Hematopoietic multipotent progenitor cell treated with erythropoietin and hydrocortisone succinate and interleukin-3 and kit ligand, for 6 days (in vitro differentiated cells): ENCODE results near the gene FTO.
A peak's percentile ranks its signal among the peaks of the same experiment; 100 is the strongest.

Source experiments
- DNase-seq: peaks from one replicate; pipeline ENCODE4 v3.0.0-alpha.2; 2015

Gene FTO

DNA sequence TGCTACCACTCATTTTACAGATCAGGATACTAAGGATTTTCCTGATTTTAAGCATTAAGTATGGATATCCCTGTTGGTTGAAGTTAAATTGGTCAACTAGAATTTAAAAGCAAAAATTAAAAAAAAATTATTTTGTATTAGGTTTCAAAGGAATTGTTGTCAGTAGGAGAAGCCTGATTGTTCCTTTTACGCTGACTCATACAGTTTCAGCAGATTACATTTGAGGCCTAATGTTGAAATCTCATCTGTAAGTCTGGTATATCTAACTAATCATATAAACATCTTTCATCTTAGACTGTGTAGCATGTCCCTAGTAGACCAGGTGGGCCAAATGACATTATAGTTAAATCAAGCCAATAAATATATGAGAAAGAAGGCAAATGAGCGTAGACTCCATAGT lies 83.5 kb downstream of the FTO start:
- DNase-seq: no peak

DNA sequence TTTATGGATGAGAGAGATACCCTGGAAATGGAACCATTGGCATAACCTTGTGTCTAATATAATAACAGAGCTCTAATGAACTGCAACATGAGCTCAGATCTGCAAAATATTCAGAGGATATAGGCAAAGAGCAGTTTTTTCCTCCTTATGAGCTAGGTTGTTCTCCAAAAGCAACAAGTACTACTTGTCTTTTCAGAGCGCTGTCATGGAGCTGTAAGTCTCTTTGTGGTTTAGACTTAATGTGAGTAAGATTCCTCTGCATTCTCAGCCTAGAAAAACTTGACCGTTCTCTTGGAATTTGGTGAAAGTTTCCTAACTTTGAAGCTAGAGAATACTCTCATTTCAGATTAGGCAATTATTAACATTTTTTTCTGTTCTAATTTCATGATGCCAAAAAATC lies 85.2 kb downstream of the FTO start:
- no peak for DNase-seq

DNA sequence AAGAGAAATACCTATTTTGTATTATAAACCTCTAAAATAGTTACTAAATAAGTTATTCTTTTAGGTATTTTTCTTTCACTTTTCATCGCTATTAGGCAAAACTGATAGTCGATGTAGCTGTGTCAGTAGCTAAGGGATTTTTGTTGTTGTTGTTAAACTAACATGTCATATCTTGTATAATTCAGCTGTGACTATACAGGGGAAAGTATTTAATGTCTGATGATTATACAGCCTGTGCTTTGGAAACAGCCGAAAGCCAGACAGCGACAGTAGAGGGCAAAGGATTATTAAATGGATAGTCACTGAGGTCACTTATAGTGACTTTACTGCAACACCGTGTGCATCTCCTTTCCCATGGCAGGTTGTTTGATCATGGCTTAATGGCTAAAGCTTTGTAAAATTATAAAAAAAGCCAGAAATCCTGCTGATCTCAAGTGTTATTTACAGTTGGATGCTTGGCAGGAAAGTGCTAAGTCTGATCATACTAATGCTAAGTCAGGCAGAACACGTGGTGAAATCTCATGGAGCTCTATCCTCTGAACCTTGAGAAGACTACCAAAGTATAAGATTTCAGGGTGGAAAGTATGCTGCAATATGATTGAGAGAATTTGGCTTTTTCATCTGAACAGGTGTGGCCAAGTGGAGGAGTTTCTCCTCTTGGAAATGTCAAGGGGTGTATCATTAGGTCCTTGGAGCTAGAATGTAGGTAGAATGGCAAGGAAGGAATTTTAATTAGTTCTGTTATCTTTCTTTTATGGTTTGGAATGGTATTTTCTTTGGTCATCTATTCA lies 88.4 kb downstream of the FTO start:
- DNase-seq: no peak

DNA sequence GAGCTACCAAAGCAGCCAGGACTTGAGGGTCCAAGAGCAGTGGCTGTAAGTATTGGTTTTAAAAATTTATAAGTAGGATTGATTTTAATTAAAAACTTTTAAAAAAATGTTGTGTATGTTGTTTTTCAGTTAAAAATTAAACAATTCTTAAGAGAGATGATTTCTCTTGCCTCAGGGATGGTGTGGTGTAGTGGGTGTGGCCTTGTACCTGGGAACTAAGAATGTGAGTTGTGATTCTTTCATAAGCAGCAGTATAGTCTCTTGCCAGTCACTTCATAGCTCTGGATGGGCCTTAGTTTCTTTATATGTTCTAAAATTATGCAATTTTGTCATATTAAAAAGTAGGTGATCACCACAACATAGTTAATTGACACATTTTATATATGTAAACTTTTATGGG lies 99.5 kb downstream of the FTO start:
- DNase-seq: no peak

DNA sequence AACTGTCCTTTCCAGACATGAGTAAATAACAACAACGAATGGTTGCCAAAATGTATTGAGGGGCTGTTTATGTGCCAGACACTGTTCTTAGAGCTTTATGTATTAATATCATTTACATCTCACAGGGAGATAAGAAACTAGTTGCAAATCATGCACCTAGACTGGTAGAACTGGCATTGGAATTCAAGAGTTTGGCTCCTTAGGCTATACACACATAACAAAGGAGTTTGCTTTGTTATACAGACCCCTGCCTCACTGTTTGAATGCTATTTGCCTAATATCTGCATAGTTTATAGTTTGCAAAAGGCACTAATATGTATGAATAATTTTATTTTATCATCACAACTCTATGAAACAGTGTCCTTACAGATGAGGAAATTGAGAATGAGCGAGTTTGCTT lies 100.0 kb downstream of the FTO start:
- DNase-seq: no peak

DNA sequence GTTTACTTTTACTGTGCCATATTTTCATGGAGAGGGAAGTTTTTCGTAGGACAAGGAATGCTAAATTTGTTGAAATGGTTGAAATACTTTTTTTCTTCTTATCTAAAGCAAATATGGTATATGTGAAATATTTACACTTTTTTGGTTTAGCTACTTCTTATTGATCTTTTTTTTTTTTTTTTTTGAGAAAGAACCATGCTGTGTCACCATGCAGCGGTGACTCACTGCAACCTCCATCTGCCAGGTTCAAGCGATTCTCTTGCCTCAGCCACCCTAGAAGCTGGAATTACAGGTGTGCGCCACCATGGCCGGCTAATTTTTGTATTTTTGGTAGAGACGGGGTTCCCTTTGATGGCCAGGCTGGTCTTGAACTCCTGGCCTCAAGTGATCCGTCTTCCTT lies 100.5 kb downstream of the FTO start:
- DNase-seq: no peak

DNA sequence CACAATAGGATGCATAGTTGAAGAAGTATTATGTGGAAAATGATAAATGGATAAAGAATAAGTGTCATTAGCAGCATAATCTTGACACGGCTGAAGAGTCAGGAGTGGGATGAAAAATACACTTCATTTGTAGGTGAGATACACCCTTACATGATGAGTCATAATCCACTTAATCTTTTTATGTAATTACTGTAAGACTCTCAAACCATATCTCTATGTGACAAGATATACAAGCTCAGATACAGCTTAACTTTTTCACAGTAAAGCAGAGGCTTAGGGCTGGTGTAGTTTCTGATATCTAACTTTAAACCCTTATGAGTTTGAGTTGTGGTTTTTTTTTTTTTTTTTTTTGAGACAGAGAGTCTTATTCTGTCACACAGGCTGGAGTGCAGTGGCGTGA lies 101.2 kb downstream of the FTO start:
- peak; percentile 64 for DNase-seq

DNA sequence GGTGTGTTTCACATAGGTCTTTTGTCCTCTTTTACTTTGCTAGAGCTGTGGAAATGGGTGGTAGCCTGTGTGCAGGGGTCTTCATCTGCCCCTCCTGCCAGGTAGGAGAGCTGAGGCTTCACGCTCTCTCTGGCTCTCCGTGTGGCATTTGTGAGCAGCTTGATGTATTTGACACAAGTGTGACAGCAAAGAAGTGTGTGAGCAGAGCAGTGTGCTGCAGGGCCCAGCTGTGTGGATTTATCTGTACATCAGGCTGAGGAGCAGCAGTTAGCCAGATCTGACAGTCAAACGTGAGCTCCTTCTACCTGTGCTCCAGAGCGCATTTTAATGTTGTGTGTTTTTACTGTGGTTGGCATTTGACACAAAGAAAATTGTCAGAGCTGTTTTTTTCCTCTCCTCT lies 101.8 kb downstream of the FTO start:
- no peak for DNase-seq

DNA sequence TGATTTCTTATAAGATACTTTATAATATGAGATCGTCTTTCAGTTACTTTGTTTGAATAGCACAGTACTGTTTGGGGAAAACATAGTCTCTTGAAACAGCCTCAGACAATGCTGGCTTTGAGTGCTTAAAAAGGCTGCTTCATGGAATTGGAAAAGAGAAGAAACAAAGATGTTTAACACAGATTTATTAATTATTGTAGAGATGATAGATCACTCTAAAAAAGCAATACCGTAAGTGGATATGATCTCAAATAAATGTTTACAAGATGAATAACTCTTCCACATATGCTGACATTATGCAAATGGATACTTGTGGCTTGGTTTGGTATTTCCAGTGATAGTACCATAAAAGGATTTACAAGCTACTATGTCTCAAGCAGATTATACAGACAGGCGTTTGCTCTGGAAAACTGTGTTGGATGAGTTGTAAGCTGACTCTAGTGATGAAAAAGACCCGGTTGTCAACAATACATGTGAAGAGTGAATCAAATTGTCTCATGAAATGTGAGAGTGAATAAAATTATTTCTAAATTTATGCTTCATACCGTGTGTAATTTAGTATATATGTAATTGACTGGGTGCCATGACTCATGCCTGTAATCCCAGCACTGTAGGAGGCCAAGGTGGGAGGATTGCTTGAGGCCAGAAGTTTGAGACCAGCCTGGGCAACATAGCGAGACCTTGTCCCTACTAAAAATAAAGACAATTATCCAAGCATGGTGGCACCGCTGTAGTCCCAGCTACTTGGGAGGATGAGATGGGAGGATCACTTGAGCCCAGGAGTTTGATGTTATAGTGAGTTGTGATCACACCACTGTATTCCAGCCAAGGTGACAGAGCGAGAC lies 105.4 kb downstream of the FTO start:
- no peak for DNase-seq

DNA sequence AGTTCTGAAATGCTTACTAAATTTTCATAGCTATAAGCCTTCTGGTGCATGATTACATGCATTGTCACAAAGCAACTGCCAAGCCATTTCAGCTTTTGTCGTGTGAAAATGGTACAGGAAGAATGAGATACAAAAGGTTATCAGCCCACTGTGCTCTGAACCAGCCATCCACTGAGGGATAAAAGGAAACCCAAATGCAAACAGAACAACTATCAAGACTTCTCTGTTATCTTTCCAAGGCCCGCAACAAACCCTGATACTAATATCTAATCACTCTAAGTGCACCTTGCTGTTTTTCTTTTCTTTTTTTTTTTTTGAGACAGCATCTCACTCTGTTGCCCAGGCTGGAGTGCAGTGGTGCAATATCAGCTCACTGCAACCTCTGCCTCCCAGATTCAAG lies 109.0 kb downstream of the FTO start:
- DNase-seq: peak; percentile 64

DNA sequence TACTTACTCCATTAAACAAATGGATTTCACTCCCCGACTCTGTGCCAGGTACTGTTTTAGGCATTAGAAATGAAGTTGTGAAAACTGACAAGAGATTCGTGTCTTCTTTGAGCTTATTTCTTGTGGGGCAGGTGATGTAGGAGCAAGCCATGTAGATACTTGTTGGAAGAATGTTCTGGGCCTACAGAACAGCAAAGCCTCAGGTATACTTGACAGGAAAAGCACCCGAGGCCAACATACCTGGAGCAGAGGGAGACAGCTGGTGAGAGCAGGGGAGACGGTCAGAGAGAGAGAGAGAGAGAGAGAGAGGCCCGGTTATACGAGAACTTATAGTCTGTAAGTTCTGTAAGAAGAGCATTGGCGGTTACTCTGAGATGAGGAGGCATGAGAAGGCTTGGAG lies 110.8 kb downstream of the FTO start:
- no peak for DNase-seq

DNA sequence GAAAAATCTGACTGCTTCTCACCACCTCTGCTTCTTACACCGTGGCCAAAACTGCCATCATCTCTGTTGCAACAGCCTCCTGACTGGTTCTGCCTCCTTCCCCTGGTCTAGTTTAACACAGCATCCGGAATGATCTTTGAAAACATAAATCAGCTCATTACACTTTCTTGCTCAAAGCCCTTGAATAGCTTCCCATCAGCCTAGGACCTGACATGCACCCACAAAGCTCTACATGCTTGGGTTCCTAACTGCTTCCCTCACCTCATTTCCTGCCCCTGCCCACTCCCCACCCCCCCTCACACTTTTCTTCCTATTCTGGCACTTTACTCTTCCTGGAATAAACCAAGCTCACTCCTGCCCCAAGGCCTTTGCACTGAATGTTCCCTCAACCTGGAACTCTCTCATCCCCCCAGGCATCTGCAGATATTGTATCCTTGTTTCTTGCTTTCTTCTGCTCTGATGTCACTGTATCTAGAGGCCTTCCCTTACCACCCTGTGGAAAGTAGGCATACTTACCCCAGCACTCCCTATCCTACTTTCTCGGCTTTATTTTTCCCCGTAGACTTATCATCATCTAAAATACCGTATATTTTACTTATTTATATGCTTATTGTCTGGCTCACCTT lies 112.4 kb downstream of the FTO start:
- no peak for DNase-seq

DNA sequence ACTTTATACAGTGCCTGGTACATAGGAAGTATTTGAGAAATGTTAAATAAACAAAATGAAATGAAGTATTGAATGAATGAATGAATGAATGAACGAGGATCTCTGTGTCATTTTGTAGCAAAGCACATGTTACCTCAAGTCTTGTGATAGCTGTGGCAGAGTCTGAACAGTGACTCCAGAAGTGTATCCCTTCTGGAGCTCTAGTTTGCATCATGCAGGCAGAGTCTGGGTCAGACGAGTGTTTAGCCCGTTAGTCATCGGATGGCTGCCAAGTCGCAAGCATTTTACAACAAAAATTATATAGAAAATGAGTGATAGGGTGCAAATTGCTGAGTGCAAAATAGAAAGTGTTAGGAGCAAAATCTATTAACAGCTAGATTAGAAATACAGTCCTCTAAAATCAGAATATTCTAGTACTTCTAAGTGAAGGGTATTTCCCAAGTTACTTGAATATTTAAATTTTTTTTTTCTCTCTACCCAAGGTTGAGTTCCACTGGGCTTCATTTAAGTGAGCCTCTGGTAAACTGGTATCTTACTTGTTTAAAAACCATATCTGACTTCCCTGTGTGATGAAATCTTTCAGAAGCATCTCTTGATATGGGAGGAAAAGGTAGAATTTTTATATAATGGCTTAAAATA lies 113.3 kb downstream of the FTO start:
- no peak for DNase-seq

DNA sequence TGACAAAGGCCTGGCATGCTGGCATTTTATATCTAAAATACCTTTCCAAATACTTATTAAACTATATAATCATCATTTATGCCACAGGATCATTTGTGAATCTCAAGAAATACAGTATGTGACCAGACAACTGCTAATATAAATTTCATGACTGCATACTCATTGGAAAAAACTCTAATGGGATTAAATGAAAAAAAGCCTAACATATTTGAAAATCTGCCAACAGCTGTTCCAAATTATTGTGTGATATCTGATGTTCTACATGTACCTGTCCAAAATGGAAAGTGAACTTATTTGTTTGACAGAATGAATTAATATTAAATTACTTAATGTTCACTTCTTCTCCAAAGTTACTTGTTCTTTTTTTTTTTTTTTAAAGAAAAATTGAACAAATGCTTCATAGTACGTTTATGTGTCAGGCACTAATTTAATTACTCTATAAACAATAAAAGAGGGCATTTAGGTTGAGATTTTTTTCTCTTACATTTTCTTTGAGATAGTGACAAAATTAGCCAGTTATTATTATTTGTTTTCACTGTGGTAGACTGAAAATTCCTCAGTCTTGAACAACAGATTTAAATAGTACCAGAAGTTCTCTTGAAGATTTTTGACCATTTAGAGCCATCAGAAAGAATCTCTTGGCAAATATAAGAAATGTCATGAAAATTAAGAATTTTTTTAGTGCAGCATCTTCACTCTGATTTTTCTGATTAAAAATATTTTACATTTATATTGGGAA lies 114.0 kb downstream of the FTO start:
- no peak for DNase-seq

DNA sequence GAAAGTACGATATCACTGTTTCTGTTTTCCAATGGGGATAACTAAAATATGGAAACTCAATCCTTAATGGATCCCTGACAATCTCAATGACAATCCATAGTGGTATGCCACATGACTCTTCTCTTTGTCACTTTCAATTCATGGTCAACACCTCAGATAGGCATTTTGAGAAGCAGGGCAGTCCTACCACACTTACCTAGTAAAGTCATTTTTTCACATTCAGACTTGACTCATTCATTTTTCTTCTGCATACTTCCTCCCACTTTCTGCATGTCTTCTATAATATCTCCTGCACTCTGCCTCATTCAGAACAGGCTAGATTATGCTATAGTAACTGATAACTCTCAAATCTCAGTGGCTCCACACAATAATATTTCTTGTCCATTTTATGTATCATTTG lies 117.5 kb downstream of the FTO start:
- DNase-seq: no peak

DNA sequence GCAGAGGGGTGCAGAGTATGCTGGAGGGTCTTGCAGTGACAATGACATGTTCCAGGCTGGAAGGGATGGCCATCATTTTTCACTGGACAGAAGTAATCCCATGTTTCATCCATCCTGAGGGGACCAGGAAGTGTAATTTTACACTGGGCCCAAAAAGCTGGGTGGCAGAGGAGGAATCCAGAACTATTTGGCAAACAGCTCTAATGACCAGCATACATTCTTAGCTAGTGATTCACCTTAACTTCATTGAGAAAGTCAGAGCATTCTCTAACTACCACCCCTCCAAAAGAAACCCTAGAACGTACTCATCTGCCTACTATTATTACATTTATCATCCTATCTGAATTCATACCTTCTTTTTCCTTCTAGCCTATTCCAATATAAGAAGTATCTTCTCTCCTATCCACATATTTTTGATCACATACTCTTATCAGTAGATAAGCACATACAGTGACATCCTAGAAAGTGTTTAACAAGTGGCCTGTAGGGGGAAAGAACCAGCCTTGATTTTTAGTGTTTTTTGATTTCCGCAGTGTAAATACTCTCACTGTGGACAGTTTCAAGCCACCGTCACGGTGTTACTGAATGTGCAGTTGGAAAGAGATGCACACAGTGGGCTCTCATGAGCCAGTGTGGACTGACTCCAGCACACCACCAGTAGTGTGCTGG lies 118.1 kb downstream of the FTO start:
- no peak for DNase-seq

DNA sequence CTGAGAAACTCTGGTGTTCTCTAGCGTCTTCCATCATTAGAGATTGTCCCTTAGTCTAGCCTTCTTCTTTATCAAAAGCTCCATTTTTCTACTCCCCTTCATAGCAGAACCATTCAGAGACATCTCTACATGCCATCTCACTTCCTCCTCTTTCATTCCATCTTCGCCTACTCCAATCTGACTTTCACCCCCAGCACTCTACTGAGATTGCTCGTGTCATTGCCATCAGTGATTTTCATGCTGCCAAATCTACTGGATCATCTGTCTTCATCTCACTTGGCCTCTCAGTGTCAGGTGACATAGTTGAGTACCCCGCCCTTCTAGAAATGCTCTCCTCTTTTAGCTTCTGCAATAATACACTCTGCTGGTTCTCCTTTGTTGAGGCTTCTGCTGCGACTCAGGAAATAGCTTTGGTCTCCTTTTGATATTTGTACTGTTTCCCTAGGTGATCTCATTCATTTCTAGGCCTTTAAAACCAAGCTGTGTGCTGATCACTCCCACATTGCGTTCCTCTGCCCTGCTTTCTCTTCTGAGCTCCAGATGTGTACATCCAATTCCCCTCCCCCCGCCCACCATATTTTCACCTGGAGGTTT lies 119.1 kb downstream of the FTO start:
- DNase-seq: no peak

DNA sequence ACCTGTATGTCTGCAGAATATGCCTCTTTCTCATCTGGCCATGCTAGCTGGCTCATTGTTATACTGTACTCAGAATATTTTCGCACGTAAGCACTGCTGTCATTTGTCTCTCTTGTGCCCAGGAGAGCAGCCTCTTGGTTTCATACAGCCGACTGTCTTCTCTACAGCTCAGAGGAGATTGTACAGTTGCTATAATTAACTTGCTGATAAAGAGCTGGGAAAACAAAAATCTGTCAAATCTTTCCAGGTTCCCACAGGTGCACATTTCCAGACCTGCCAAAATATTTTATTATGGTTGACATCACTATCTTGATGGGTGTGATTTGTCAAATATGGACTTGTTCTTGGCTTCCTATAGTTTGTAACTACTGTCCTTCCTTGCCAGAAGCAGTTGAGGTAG lies 122.7 kb downstream of the FTO start:
- no peak for DNase-seq

DNA sequence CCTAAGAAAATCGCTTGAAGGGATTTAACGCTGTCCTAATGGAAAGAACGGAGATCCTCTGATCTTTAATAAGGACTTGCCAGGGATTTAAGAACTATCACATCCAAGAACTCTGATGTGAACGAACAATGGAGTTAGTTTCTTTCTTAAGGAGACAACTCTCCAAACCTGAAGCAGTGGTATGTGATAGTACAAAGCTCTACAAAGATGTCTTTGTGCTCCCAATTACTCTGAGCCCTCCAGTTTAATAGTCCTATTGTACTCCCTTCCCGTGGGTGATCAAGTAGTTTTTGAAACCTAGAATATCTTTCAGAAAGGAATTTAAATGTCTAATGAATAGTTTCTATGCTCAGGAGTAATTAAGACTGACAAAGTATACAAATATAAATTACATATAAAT lies 123.8 kb downstream of the FTO start:
- DNase-seq: no peak

DNA sequence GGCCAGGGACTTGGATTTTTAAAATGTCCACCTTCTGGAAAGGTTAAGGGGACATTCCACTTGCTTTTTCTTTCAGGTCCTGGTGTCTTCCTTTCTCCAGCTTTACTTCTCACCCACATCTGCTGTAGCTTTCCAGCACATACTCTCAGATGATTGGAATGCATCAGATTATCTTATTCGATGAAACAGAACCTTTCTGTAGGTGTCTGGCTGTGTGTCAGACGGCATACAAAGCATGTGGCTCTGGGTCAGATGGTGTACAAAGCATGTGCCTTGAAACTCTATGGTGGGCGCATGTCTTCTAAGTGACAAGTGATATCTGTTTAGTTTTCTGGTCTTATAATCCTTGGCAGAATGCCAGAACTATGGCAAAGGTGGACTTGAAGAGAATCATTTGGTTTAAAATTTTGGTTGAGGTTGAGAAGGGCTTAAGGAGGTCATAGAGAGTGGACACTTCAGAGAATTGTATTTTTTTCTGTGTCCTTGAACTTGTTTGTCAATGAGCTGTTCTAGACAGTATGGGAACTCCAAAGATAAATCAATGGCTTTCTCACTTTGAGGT lies 125.3 kb downstream of the FTO start:
- peak; percentile 10 for DNase-seq

DNA sequence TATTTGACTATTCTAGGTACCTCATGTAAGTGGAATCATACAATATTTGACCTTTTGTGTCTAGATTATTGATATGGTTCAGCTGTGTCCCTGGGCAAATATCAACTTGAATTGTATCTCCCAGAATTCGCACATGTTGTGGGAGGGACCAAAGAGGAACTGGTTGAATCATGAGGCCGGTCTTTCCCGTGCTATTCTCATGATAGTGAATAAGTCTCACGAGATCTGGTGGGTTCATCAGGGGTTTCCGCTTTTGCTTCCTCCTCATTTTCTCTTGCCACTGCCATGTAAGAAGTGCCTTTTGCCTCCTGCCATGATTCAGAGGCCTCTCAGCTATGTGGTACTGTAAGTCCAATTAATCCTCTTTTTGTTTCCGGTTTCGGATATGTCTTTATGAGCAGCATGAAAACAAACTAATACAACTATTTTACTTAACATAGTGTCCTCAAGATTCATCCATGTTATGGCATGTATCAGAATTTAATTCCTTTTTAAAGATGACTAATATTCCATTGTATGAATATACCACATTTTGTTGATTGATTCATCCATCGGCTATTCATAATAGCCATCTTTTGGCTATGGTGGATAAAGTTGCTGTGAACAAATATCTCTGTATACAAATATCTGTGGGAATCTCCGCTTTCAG lies 129.1 kb downstream of the FTO start:
- DNase-seq: no peak
